ENCODE results near the gene LRP8. TPM values are rescaled to one million over a fixed set of nuclear protein-coding genes. Genes with fewer than 3 reads are reported as not detected.

The LRP8 gene
- total and polyA plus RNA-seq, 9 of the 15 experiments (the other 6 are each of a cell fraction or from before 2014, with no cell fraction given): 7.1 to 56.1 (median 31.3) TPM

GRCh38 chr1:53220171-53220961 is 107.5 kb downstream of the LRP8 start, which contains the start of gene CZIB (continued):
- no peak for TF ChIP-seq ZNF263 (CRISPR knock-in tag; IDR thresholded peaks at IDR 0.05; ENCODE audit: borderline replicate concordance)
- TF ChIP-seq GATAD2A (IDR thresholded peaks at IDR 0.05): no peak; the same call in 1 of the 2 replicates
- TF ChIP-seq RUNX1 (IDR thresholded peaks at IDR 0.05; ENCODE audit: low read depth): no peak
- peak; percentile 37 for TF ChIP-seq PRDM10 (IDR thresholded peaks at IDR 0.05; ENCODE audit: partially characterized antibody)
- TF ChIP-seq DIDO1 (tag; IDR thresholded peaks at IDR 0.05; ENCODE audit: low read depth): peak; percentile 47; the same call in 1 of the 2 replicates
- no peak for TF ChIP-seq BRD9 (IDR thresholded peaks at IDR 0.05; ENCODE audit: low read depth, partially characterized antibody)
- TF ChIP-seq NR1H2 (CRISPR knock-in tag; IDR thresholded peaks at IDR 0.05): peak; percentile 72; the same call in 1 of the 2 replicates
- TF ChIP-seq GTF3C2 (IDR thresholded peaks at IDR 0.05; ENCODE audit: borderline replicate concordance, extremely low read depth, insufficient read length): no peak
- TF ChIP-seq RNF219 (CRISPR knock-in tag; IDR thresholded peaks at IDR 0.05): no peak
- TF ChIP-seq ZFP91 (CRISPR knock-in tag; IDR thresholded peaks at IDR 0.05): peak; percentile 17; the same call in 1 of the 2 replicates
- no peak for TF ChIP-seq ZNF717 (CRISPR knock-in tag; IDR thresholded peaks at IDR 0.05)
- TF ChIP-seq TOE1 (IDR thresholded peaks at IDR 0.05; ENCODE audit: borderline replicate concordance): peak; percentile 80; the same call in 1 of the 2 replicates
- TF ChIP-seq TOE1 (CRISPR knock-in tag; IDR thresholded peaks at IDR 0.05; ENCODE audit: borderline replicate concordance, low read depth): no peak; the same call in 1 of the 2 replicates
- TF ChIP-seq TAF15 (IDR thresholded peaks at IDR 0.05; ENCODE audit: low read depth, low read length): no peak
- TF ChIP-seq ASH1L (IDR thresholded peaks at IDR 0.05; ENCODE audit: borderline replicate concordance, low read depth, partially characterized antibody): no peak
- TF ChIP-seq ZNF551 (CRISPR knock-in tag; IDR thresholded peaks at IDR 0.05): no peak
- no peak for TF ChIP-seq MED1 (CRISPR knock-in tag; IDR thresholded peaks at IDR 0.05; ENCODE audit: borderline replicate concordance)

Measured in K562 (cell line).